CD4-positive, alpha-beta T cell treated with Interleukin-10 for 1 hour (primary cell): ENCODE results near the gene AP3B2.
"Not testable (repeated sequence)": the region's sequence is repeated elsewhere in the genome, so short reads cannot be mapped to it uniquely, and the experiment has no call there.

Experiments
- DNase-seq: peaks from one replicate; pipeline ENCODE4 v3.0.0-alpha.2; 2020

The AP3B2 gene

DNA sequence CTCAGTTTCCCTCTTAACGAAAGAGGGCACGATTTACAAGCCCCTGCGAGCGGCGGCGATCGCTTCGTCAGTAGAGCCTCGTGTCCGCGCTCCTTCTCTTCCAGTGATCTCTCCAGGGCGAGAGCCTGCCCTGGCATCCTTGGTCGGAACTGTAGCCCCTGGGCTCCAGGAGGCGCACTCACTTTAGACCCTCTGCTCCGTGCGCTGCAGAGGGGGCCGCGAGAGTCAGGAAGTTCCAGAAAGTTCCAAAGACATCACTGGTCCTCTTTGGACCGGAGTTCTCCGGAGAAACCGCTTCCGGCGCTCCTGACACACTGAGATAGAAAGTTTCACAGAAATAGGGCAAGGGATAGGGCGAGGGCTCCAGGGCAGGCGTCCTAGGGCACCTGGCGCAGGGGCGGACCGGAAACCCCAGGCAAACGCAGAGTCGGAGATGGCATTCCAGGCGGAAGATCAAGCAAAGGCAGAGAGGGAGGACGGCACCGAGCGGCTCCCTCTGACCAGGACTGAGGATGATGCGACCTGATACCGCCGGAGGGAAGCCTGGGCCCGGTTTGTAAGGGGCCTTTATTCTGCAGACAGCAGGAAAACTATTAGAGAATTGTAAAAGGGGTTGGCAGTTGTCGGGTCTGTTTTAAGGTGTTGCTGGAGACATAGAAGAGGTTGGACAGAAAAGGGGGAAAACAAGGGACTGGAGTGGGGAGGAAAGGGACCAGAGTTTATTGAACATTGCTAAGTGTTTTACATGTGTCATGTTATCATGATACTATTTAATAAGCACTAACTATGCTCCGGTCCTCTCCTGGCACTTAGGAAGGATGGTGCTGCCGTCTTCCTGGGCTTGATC lies 61.2 kb downstream of the AP3B2 start:
- DNase-seq: no peak

DNA sequence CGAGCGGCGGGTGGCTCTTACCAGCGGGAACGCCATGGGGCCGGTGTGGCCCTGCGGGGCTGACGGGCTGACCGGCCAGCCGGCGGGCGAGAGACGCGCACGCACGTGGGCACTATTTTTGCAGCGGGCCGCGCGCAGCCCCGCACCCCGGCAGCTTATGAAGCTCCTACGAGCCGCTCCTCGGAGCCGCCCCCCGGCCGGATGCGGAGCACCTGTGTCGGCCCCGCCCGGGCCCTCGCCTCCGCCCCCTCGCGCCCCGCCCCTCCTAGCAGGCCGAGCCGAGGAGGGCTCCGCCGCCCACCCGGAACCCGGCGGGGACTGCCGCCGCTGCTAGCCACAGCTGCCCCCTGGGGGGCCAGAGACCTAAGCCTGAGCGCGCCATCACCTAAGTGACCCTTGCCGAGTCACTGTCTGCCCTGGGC lies 61.8 kb downstream of the AP3B2 start:
- DNase-seq: peak; percentile 44

DNA sequence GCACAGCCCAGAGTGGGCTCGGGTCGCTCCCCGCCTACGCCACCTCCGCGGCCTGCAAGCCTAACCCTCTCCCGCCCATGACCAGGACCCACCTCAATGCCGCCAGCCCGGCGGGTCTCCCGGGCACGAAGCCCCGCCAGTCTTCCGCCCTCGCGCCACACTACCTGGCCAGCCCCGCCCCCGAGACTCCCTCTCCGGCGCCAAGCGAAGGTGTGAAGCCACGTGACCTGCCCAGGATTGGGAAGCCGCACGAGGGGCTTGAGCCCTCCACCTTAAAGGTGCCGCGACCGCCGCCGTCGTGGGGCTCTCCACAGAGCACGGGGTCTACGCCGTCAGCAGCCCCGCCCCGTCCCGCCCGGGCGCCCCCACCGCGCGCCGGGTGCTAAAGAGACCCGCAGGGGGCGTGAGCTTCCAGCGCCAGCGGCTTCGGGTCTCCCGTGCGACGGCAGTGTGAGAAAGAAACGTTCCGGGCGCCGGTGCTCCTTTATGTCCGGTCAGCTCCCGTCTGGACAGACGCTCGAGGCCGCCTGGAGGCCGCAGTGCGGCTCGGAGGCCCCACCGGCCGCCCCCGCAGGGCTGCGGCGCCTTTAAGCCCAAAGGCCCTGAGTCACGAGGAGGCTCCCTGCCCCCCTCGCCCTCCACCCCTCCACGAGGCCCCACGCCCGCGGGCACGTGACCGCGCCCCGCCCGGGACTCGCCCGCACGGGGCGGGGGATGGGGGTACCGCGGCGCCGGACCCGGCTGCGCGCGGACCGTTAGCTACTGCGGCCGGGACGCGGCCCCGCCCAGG lies 62.4 kb downstream of the AP3B2 start, which contains the start of gene CPEB1:
Gene CPEB1, minus strand, starts transcription at position 319 of the 790 bp plus-strand sequence. CDS start 18,904 bp downstream, outside the sequence.
- peak; percentile 26 for DNase-seq

DNA sequence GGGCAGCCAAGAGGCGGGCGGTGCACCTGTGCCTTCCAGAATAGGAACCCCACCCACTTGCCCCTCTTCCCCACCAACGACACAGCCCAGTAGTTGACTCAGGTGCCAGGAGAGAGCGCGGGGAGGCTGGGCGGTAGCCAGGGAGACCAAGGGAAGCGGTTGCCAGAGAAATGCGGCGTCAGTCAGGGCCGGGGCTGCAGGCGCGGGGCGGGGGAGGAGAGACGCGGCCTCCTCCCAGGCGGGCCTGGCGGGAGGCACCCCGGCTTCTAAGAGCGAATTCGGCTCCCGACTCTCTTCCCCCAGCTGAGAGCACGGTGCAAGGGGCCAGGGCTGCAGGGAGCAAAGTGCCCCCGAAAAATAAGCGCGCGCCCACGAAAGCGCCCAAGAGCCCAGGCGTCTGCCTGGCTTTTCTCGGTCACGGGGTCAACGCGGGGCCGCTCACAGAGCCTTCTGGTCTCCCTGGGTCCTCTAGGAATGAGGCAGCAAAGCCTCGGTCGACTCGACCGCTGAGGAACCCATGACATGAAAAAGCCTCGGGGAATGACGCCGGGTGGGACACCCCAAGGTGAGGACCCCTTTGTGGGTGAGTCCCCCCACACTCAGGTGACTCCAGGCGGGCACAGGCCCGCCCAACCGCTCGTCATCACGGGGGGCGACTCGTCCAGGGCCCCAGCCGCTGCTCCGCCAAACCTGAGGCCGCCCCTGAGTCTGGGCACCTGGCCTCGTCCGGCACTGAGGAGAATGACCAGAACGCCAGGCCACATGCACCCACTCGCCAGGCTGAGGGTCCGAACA lies 63.2 kb downstream of the AP3B2 start:
- DNase-seq: no peak

DNA sequence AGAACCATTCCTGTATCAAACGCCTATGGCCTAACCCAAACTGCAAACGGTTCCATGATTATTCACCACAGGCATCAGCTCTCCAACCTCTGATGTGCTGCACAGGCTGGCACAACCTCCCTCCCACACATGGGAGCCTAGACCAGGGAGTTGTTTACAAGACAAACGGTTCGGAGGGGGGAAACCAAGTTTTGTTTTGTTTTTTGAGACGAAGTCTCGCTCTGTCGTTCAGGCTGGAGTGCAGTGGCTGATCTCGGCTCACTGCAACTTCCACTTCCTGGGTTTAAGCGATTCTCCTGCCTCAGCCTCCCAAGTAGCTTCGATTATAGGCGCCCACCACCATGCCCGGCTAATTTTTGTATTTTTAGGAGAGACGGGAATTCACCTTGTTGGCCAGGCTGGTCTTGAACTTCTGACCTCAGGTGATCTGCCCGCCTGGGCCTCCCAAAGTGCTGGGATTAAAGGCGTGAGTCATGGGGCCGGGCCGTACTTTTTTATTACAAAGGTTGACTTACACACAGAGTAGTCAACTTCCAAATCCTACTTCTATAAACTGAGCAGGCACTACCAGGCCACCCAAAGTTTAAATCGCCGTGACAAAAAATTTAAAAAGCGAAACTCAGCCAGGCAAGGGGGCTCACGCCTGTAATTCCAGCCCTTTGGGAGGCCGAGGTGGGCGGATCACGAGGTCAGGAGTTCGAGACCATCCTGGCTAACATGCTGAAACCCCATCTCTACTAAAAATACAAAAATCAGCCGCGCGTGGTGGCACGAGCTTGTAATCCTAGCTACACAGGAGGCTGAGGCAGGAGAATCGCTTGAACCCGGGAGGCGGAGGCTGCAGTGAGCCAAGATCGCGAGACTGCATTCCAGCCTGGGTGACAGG lies 64.5 kb downstream of the AP3B2 start:
- not testable (repeated sequence) for DNase-seq

DNA sequence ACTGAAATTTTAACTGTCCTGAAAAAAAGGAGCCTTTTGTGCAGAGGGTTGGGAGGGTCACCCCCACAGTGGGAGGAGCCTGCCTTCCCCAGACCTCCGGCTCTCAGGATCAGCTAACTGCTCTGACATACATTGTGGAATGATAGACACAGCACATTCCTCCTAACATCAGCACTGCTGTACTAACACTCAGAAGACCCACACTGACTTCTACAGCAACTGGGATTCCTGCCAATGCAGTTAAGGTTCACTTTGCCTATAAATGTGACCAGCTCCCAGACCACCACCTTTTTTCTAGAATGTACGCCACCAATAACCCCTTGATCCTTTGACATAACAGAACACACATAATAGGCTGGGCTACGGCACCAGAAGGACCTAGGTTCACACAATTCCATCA lies 65.7 kb downstream of the AP3B2 start:
- DNase-seq: no peak

DNA sequence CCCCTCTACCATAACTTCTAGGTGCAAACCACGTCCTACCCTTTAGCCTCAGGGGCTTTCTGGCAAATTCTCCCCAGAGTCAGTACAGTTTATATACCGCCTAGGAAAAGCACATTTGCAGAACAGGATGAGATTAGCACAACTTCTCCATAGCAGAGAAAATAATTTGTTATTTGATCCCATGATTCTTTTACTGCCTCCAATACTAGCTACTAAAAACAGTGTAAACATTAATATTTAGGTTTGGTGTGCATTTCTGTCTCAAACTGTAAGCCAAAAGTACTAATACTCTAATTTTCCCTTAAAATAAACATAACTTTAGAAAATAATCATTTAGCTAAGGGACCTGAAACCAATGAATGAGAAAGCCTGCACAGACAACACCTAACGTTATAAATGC lies 67.0 kb downstream of the AP3B2 start:
- no peak for DNase-seq

DNA sequence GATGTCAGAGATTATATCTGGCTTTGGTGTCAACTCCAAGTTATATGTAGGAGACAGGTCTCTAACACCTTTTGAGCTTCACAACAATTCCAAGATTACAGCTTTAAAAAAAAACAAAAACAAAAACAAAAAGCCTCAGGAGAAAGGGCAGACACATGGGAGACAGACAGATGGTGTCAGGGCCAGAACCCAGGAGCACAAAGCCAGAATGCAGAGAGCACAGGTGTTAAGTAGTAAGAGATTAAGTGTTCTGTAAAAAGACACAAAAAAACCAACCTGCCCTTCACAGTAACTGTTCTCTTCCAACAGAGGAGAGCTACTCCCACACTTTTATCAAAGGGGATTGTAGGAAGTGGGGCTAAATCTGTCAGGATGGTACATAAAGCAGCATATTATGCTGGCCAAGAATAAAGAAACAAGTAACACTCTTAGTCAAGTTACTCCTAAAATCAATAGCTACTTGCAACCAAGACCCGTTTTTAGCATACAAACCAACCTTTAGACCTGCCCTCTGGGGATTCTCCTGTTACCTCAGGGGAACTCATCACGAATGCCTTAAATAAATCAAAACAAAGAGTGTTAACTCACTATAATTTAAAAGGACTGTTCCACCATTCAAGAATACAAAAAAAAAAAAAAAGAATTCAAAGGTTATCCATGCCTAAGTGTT lies 68.4 kb downstream of the AP3B2 start:
- no peak for DNase-seq

DNA sequence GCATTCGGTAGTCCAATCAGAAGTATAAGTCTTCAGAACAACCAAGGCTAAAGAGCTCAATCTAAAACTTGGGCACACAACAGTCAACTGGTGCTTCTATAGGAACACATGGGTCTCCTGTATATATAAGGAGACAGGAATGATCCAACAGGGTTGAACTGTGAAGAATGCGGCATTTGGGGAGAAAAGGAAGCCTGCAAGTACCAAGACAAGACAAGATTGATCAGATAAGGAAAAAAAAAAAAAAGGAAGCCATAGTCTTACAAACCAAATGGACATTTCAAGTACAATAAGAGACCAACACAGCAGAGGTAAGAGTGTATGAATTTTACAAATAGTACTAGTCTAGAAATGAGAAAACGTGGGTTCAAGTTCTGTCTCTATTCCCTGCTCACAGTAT lies 69.0 kb downstream of the AP3B2 start:
- no peak for DNase-seq

DNA sequence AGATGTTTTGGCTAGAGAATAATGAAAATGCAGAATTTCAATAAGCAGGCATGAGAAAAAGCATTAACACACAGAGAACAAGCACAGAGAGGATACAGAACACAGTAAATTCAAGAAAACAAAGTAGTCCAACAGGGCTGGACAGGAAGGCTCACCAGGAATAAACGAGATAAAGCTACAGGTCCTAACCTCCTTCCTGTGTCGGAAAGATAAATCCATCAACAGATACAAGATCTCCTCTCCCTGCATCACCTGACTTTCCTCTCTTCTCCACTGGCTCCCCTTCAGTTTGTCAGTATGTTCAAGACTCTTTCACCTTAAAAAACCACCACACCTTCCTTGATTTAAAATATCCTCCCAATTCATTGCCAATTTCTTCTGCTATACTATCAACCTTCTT lies 73.9 kb downstream of the AP3B2 start:
- DNase-seq: no peak

DNA sequence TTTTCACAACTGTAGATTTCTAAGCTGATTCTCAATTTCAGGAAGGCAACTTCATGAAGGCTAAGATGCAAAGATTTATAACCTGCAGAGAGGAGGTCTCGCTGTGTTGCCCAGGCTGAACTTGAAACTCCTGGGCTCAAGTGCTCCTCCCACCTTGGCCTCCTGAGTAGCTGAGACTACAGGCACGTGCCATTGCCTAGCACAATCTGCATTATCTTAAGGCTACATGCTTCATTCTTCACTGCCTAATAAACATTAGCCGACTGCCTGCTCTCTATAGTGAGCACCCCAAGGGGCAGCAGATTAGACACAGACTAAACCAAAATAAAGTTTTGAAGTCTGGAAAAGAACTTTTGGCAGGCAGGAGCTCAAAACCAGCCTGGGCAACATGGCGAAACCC lies 79.6 kb downstream of the AP3B2 start:
- DNase-seq: no peak

DNA sequence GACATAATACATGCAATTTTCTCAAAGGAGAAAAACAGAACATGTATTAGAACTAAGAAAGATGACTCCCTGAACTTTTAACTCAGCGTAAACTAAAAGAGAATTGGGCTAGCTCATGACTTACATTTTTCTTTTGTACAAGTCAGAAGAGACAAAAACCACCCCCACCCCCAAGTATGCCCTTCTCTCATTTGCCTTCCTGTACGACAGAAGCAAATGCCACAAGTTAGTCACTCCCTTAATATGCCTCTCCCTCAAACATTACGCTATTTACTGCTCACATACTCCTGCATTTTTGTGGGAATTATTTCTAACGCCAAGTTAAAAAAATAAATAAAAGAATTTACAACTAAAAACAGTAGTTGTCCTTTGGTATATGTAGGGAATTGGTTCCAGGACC lies 84.5 kb downstream of the AP3B2 start:
- no peak for DNase-seq

DNA sequence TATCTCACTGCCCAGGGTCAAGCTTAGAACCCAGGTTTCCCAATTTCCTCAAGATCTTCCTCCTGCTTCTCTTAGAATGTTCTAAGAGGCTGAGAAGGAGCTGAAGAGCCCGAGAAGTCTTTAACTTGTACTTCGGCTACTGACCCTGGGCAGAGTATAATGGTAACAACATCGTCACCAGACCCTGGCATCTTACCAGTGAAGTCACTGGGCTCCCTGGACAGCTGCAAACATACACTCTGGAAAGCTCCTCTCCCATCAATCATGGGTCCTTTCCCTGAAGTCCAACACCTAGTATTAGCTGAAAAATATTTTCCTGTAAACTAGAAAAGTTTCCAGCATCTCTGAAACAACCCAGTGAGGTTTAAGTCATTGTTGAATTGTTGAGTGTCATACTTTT lies 85.2 kb downstream of the AP3B2 start:
- DNase-seq: no peak

DNA sequence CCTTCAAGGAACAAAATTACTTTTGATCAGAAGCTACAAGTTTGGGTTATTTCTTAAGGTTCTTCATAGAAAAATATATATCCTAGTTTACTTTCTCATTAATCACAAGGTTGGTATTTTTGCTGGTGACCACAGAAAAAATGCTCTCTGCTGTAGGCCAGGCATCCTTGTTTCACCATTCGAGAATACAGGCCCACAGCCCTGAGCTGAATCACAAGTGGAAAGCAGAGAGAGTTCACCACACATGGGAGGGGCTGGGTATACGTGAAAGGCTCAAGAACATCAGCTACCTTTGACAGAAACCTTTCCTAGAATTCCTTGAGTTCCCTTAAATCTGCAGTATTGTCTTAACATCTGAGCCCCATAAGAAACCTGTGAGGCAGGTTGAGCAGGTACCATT lies 85.7 kb downstream of the AP3B2 start:
- DNase-seq: no peak

DNA sequence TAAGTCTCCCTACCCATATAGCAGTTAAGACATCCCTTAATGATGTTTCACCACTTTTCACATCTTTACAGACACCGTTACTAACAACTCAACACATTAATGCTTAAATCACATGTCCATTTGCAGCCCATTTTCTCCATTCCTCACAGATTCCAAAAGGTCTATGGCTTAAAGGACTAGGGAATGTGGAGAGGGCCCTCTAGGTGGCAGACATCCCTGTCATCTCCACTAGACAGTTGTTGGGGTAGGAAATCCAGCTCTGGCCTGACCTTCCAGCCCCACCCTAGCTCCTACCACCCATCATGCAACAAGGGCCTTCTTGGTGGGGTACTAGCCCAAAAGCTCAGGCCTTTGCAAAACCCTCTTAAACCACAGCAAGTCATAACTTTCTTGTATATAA lies 87.7 kb downstream of the AP3B2 start:
- DNase-seq: no peak

DNA sequence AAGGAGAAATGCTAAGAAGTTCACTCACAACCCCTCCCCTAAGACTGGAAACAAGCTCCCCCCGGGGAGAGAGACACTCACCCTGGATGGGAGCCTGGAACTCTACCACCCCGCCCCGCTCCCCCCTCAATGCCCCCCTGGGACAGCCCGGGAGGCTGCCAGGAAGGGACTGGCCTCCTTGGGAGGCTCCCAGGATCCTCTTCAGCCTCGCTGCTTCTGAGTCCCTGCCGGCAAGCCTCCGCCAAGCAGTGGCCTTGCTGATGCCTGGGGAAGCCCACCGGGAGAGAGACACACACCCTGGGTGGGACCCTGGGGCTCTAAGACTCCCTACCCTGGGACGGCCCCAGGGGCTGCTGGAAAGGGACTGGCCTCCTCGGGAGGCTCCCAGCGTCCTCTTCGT lies 95.9 kb downstream of the AP3B2 start:
- DNase-seq: no peak

DNA sequence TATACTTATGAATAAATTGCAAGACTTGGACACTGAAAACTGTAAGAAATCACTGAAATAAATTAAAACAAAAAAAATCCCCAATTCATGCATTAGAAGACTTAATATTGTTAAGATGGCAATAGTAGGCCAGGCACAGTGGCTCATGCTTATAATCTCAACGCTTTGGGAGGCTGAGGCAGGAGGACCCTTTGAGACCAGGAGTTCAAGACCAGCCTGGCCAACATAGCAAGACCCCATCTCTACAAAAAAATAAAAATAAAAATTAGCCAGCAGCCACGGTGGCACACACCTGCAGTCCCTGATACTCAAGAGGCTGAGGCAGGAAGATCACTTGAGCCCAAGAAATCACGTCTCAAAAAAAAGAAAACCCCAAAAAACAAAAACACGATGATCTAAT lies 98.3 kb downstream of the AP3B2 start:
- no peak for DNase-seq
